Measurements from ENCODE around the gene MEIS1.

The MEIS1 gene

DNA sequence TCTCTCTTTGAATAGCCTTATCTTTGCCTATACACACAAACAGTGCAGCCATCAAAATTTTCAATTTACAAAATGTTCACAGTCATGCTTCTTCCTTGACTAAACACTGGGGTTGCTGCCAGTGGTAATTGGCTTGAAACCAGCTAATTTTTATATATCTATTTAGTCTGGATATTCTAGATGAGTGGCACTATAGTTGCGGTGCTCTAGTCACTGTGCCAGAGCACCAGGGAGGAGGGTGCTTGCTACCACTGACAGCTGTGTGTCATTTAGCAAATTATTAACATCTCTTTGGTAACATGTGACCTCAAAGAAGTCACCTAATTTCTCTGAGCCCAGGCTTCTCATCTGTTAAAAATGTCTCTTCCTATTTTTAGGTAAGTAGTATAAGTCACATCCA is 130.4 kb downstream of the MEIS1 start:
- no peak for DNase-seq

DNA sequence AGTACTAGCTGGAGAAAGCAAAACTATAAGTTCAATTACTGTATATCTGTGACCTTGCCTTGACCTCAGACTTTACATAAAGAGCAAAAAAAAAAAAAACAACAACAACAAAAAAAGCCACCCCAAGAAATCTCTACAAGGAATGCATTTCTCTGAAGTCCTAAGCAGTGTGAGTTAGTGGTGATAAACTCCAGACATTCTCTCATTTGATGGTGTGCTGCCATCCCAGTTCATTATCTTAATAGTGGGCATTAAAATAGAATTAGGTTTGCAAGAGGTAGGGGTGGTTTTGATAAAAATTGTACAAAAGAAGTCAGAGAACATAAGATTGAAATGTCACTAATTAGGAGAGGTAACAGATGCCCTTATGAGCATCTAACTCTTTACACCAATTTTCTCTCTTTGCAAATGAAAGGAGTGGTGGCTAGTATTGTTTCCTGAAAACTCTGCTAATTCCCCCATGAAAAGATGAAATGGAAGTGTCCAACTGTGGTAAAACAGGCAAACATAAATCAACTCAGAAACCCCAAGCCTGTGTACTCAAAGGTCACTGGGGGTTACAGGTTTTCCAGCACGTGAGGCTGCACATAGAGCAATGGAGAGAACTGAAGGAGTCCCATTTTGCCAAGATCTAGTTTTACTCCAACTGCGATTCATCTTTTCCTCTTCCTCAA is 131.9 kb downstream of the MEIS1 start:
- no peak for DNase-seq

DNA sequence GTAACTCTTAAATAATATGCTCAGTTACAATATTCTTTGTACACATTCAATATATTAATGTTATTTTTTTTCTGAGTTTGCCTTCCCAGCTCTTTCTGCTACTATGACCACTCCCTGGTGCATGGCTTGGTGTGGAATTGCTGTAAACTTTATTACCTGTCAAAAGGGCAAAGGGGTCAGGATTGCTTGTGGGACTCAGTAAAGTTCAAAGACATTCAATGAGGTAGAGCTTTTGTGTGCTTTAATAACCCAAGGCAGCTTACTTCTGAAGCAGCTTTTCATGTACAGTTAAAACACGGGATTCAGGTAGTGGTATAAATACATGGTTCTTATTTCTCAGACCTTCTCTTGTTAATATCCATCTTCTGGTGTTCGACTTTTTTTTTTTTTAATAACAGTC is 132.8 kb downstream of the MEIS1 start:
- DNase-seq = no peak

DNA sequence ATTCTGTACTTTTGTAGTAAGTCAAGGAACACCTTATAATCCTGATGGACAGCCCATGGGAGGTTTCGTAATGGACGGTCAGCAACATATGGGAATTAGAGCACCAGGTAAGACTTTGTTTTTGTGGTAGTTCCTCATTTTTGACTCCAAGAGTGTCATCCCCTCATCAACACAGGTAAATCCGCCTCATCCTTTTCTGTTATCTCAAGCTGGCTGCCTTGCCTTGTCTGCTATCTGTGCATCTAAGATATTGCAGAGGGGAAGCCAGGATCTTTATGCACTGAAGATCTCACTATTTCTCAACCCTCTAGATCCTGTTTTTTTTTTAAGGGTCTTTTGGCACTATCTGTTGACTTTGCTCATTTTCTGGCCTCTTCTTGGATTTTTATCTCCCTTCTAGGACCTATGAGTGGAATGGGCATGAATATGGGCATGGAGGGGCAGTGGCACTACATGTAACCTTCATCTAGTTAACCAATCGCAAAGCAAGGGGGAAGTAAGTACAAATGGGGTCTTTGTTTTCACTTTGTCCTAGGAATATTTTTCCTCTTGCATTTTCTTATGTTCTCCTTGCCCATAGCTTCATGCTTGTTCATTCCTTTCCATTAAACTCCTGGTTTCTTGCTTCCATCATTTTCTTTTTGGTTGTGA is 133.8 kb downstream of the MEIS1 start:
- no peak for DNase-seq

DNA sequence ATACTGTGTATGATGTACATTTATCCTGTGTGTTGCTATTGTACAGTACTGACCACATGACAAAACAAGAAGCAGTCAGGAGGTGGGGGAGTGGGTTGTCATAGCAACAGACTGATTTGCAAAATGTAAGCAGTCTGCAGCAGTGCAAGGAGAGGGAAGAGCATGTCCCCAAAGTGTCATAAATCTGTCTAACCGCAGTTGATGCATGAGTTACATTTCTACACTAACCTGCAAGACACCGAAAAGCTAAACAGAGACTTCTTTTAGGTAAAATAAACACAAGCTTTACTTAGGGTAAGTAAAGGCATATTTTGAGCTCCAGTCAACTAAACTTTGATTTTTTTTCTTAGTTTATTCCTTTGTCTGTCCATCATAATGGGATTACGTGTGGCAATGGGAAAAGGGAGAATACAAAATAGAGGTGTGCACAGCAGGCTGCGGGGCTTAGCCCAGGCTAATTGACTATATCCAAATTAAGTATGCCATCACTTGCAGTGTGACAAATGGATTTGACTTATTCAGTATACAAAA is 134.5 kb downstream of the MEIS1 start:
- DNase-seq = no peak

DNA sequence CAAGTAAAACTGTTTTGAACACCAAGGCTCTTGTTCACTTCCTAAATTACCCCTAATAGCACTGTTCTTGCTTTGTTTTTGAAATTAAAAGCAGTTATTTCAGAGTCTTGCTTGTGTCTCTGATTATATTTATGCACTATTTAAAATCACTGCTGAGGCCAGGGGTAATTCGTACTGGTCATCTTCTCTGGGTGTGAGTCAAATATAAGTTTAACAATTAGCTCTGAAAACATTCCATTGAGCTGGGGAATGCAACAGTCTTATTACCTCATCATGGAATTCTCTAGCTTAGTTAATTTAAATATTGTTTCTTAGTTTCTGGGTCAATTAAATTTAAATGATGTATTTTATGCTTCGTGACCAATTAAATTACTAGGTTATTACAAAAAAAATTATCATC is 135.0 kb downstream of the MEIS1 start:
- DNase-seq = no peak

DNA sequence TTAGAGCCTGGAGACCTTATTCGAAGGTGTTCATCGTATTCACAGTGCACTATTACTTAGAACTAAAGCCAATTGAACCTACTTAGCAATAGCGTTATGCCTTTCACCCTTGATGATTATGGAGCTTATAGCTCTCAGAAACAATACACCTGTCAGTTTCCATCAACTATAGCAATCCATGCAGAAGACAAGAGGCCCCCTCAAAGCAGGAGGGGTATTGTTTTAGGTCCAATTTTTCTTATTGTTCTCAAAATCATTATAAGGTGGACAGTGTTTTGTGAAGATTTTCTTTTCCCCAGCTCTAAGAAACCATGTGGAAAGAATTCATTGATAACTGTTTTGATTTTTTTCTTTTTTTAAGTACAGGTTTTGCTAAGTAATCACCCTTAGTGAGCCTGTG is 135.5 kb downstream of the MEIS1 start:
- DNase-seq = no peak

DNA sequence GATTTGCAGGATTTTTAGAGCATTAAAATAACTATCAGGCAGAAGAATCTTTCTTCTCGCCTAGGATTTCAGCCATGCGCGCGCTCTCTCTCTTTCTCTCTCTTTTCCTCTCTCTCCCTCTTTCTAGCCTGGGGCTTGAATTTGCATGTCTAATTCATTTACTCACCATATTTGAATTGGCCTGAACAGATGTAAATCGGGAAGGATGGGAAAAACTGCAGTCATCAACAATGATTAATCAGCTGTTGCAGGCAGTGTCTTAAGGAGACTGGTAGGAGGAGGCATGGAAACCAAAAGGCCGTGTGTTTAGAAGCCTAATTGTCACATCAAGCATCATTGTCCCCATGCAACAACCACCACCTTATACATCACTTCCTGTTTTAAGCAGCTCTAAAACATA is 137.0 kb downstream of the MEIS1 start:
- no peak for DNase-seq

DNA sequence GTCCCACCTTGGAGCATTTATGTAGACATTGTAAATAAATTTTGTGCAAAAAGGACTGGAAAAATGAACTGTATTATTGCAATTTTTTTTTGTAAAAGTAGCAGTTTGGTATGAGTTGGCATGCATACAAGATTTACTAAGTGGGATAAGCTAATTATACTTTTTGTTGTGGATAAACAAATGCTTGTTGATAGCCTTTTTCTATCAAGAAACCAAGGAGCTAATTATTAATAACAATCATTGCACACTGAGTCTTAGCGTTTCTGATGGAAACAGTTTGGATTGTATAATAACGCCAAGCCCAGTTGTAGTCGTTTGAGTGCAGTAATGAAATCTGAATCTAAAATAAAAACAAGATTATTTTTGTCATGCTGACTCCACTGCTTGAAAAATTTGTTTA is 137.5 kb downstream of the MEIS1 start:
- DNase-seq = no peak

DNA sequence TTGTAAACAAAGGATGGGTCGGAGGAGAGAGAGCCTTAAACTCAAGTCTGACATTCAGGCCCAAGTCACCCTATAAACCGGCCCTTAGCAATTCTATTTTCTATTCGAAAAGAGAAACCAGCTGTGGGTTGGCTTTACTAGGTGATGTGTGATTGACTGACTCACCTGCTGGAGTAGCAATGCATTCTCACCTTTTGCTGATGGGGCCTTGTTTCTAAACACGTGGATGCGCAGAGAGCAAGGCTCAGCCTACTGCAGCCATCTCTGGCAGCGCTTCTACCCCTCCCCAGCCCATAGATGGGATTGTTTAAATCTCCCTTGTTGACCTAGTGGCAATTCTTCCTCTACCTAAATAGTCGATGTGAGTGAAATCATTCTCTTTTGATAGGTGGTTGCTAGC is 138.5 kb downstream of the MEIS1 start:
- no peak for DNase-seq

DNA sequence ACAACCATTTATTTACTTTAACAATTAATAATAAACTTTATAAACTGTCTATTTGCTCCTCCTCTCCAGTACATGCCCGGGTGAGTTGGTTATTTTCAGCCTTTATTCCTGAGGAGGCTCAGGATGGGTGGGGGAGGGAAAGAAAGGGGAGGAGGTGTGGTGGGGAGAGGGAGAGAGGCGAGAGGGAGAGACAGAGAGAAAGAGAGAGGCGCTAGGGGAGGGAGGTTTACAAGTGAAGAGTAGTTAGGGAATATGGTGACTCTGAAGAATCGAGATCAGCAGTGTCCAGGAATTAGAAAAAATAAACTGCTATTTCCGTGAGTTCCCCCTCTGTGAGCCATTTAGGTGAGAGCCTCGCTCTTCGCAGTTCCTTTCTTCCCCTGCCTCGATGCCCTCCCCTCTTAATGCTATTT is 138.9 kb downstream of the MEIS1 start:
- DNase-seq = no peak

DNA sequence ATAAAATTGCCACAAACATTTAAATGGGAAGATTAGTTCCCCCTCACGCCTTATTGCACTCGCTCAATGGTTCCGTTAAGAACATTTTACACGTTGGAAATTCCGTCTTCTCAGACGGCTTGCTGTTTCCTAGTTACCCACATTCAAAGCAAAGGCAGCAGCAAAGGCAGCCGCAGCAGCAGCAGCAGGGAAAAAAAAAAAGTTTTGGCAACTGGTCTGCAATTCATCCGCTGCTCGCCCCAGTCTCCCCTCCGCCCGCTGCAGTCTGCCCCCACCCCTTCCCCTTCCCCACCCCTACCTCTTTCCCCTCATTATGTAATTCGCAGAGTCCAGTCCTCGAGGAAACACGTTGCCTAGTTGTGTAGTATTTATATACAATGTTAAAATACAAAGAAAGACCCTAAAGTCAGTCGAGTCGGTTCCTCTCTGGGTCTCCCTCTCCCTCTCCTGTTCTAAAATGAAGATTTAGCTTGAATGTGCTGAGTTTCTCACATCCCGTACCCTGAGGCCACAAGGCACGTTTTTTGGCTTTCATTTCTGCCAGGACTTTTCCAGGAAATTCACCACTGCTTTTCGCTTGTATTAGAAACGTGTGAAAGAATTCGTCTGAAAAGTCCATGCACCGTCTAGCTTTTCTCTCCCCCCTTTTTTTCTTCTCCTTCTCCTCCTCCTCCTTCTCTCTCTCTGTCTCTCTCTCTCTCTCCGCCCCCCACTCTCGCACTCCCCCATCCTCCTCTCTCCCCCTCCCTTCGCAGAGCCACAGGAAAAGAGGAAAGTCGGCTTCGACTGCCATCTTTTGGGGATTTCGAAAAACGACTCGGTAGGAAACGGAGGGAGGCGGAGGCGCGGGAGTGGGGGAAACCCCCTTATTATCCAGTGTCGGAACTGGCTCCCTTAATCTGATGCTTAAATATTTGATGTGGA is 140.0 kb downstream of the MEIS1 start:
- peak in 39 of 51 donors; percentile 6 to 87 (median 45) for DNase-seq

DNA sequence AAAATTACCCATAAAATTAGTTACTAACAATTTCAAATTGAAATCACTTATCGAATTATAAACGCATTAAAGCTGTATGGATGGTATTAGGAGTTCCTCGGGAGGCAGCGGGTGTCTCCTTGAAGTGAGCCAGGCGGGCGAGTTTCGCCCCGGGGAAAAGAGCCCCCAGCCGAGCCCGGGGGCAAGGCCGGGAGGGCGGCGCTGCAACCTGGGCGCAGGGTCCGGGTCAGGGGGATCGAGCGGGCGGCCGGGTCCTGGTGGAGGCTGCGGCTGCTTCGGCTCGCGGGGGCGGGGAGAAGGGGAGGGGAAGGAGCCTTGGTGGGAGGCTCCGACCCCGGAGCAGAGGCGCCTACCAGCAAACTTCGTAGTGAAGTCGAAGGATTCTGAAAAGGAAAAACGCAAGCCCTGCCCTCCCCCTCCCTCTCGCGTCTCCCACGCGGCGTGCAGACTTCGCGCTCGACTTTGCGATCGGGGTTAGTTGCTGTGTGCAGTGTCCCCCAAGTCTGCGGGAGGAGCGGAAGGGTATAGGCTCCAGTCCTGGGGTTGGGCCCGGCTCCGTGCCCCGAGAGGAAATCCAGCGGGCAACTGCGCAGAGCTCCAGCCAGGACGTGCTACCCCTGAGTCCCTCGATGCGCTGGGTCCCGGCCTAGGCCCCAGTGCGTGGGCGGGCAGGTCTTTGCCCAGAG is 140.8 kb downstream of the MEIS1 start:
- DNase-seq = no peak

DNA sequence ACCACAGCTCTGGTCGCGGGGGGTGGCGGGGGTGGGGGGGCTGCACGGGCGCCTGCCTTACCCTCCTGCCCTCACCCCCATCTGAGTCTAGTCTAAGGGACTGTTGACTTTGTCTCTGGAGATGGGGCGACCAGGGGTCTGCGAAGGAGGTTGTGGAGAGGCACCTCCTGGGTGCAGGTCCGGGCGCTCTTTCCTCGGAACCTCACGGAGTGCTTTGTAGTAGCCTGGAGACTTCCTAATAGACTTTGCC is 141.3 kb downstream of the MEIS1 start:
- no peak for DNase-seq

DNA sequence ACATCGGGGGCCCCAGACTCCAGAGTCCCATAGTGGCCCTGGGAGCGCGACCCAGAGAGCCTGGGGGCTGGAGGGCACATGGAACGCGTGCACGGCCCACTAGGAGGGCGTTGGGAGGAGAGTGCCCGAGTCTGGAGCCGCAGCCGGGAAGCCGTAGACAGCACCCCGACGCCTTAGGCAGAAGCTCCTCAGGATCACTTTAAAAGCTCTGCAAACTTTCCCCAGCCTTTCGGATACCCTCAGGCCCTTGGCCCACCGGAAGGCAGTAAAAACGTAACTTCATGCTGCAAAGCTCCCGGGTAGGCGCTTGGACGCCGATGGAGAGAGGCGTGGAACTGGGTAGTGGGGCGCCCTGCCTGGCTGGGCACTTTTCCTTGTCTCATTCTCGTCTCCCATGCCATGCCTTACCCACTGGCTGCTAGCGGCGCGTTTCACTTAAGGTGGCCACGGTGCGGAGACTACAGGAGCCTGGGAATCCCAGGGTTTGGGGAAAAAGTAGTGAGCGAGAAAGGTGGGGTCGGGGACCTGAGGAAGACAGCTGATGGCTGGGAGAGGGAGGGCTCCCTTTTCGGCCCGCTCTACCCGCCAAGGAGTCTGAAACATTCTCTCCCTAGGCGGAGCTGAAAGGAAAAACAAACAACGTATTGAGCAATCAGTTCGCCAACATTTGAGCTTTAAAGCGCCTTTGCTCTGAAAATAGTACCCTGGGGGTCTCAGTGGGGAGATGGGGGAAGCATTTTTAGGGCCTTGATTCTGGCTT is 141.8 kb downstream of the MEIS1 start:
- no peak for DNase-seq

DNA sequence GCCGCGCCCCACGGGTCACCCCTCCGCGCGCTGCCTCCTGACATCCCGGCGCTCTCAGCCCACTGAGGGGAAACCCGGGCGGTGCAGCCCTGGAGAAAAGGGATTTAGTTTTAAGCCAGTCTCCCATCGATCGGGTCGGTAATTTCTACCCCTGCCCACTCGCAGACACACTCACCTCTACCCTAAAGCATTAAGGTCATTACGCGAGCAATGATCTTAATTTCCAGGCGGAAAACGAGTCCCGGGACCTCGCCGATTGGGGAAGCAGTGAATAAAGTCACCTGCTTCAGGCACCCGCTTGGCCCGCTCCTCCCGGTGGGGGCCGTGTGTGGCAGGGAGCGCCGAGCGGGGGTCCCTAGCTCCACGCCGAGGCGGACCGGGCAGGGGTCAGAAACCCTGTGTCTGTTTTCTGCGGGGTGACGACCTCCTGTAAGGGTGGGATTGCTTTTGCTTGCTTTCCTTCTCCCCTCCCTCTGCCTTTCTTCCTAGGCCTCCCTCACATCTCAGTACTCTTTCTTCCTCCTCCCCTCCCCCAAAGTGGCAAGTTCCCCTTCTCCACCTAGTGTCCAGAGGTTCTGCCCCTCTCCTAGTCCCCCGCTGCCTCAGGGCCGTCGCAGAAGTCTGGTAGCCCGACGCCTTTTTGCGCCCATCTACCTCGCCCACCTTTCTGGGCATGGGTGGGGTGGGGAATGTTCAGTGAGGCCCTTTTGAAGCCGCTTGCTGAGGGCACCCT is 142.6 kb downstream of the MEIS1 start:
- DNase-seq = no peak

DNA sequence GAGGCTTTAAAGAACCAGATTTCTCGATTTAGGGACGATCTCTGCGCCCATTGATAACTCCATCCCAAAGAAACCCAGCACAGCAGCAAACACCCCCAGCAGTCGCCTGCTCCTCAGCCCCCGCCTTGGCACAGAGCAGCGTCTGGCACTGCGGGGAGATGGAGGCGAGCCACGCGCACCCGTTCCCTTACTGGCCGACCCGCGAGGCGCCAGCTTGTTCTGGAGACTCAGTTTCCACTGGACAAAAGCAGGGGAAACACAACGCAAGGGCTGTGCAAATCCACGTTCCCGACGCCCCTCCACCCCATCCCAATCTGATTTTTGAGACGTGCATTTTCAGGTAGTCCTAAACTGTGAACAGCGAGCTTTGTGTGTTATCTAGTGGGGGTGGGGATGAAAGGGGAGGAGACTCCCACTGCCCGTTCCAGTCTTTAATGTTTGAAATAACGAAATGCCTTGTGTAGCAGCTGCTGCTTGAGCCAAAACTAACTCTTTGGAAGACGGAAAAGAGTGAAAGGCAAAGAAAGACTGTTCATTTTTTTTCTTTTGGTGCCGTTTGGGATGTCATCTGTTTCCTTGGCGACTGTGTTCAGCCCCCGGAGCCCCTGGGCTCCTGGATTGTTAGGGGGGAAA is 143.2 kb downstream of the MEIS1 start:
- no peak for DNase-seq

DNA sequence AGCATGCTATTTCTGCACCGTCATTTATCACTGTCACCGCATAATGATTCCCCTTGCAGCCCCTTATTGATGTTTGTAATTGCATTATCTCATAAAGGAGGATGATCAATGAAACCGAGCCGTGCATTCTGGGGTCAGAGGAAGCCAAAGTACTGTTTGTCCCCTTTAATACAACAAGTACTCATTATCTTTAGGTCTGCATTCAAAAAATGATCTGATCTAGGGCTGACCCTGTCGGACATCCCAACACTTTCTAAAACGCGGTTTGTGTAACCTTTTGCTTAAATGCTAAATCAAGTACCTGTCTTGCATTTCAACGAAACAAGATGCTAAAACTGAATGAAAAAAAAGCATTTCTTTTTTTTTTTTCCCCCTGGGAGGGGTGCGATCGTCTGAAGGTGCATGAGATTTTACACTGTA is 143.8 kb downstream of the MEIS1 start:
- DNase-seq = no peak

DNA sequence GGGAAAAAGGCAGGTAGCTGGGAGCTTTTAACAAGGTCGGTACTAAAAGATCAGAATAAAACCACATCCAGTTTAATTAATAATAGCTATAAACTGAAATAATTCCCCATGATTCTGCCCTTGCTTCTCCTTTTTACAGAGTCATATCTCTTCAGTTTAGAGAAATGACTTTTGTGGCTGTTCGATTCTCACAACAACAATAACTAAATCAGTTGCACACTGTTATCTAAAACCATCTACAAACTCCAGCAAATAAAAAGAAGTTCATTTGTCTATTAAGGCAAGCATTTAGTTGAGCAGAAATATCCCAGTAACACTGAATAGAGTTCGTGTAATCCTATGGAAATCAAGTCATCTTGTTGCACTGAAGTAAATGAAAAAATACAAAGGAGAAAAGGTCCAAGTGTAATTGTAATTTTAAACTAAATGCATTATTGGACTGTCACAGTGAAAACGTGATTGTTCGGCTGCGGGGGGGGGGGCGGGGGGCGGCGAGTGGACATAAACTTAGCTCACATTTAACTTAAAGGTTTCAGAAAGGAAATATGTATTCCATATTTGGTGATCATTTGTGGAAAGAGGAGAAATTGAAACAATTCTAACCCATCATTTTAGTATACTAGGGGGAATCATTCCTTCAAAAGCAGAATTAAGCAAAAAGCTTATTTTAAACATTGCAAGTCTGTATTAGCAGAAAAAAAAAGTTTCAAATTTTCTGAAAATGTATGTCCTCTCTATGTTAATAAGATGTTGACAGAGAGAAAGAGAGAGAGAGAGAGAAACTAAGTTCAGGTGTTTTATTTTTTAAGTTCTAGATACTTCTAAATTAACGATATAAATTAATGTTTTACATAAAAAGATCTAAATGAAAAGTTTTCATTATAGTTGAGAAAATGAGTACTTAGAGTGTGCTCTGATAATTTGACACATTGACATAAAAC is 144.5 kb downstream of the MEIS1 start:
- DNase-seq = no peak

All from hypothalamus (tissue), 51 donors.